GM12892 (cell line): ENCODE data around the gene MYZAP.

ENCODE experiments used
- POLR2A ChIP-seq: IDR thresholded peaks from 2 replicates; pipeline ENCODE4 v1.6.1; 2011; ENCODE audit warnings: low read depth, low read length, control low read depth
- POLR2AphosphoS5 ChIP-seq: IDR thresholded peaks from 2 replicates; pipeline ENCODE4 v1.6.1; 2011; ENCODE audit warnings: low read depth, low read length, control low read depth

DNA sequence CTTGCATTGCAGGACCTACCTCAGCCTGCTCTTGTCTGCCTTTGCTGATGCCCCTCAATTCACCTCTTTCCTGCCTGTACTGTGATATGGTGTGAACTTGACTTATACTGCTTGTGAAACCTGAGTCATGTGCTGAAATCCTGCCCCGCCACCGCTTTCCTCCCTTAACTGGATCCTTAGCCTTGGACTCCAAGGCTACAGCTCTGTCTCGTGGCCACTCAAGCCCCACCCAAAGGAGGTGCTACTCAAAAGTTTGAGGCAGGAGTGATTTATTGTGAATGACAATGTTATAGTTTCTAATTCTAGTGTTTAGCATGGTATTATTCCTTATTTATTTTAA lies 56.1 kb downstream of the MYZAP start:
- TF ChIP-seq POLR2A = no peak
- no peak for TF ChIP-seq POLR2AphosphoS5
